Skeletal muscle tissue (tissue), 4 donors: ENCODE measurements around the gene ZNF24. TPM values are rescaled to one million over a fixed set of nuclear protein-coding genes. Genes with fewer than 3 reads are reported as not detected.

ENCODE experiments used
- H3K27ac ChIP-seq: one replicate; pipeline ENCODE4 v1.7.0; 2013; ENCODE audit warnings: mild to moderate bottlenecking, low read depth, low read length, inconsistent platforms
- H3K27me3 ChIP-seq, 3 donors: one replicate each; pipeline ENCODE4 v1.7.0; 2013; ENCODE audit warnings: low read length in 3 of 3; ENCODE audit not compliant: control insufficient read depth in 3 of 3, insufficient read depth in 3 of 3
- H3K36me3 ChIP-seq, 3 donors: one replicate each; pipeline ENCODE4 v1.7.0; 2013; ENCODE audit warnings: low read length in 3 of 3; ENCODE audit not compliant: control insufficient read depth in 3 of 3, insufficient read depth in 3 of 3
- H3K4me1 ChIP-seq, 3 donors: one replicate each; pipeline ENCODE4 v1.7.0; 2013; ENCODE audit warnings: low read length in 3 of 3, mild to moderate bottlenecking in 3 of 3; ENCODE audit not compliant: control insufficient read depth in 3 of 3, insufficient read depth in 3 of 3
- H3K4me3 ChIP-seq, 3 donors: one replicate each; pipeline ENCODE4 v1.7.0; 2013; ENCODE audit warnings: low read length in 3 of 3
- H3K9ac ChIP-seq, 3 donors: one replicate each; pipeline ENCODE4 v1.7.0; 2013; ENCODE audit warnings: low read length in 3 of 3, mild to moderate bottlenecking in 3 of 3, moderate library complexity in 2 of 3, low read depth in 1 of 3
- H3K9me3 ChIP-seq, 3 donors: one replicate each; pipeline ENCODE4 v1.7.0; 2013; ENCODE audit warnings: low read length in 3 of 3; ENCODE audit not compliant: control insufficient read depth in 3 of 3
- total RNA-seq: library from RNA; depleted of rRNA; stranded (reverse); fragments of >200 nt; gene quantifications from one replicate; pipeline ENCODE4 v1.2.3, GENCODE V29; 2014
- donor health status: Osteomylitis.

Gene ZNF24
- 27.1 TPM for total RNA-seq

DNA sequence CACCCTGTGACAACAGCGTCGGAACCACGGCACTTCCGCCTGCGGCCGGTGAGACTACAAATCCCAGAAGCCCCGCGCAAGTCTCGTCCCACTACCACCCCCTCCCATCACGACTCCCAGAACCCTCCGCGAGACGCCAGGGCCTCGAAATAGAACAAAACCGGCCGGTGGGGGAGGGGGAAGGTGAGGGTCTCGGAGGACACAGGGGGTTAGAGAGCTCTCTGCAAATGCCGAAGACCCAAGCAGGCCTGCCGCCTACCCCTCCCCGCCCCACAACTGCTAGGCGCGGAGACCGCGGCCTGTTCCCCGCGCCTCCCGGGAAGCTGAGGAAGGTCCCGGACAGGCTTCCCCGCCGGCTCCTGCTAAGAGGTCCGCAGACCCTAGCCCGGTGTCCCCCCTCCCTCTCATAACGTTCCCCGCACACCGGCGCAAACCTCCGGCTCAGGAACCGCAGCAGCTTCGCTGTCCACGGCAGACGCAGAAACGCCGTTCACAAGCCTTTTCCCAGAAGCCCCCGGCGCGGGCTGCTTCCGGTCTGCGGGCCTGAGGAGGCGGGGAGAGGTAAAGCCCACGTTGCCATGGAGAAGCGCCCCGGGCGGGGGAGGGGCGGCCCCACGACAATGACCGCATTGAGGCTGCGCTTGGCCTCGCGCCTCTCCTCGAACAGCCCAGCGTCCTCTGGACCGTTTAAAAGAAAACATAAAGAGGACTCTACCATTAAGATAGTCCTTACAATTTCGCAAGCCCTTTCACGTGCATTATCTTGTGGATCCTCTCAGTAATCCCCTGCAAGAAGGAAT is at the start of gene ZNF24:
ZNF24 (minus strand) TSS at position 485 of the 800 bp plus-strand sequence. CDS start 3,770 bp downstream, outside the sequence.
- Histone ChIP-seq H3K27ac (peak within 1 kb of the TSS; percentile 100), H3K4me1 (peaks cover 23 to 41% (median 27%) of the 10 kb centered on the region in 3 donors), H3K9me3 (no peaks in the 10 kb centered on the region), H3K36me3 (peaks cover 10 to 12% (median 12%) of the 10 kb centered on the region in 3 donors), H3K9ac (peak within 1 kb of the TSS; percentile 99 to 100 (median 100)), H3K4me3 (peak within 1 kb of the TSS; percentile 94 to 97 (median 96)), H3K27me3 (no peaks in the 10 kb centered on the region)

DNA sequence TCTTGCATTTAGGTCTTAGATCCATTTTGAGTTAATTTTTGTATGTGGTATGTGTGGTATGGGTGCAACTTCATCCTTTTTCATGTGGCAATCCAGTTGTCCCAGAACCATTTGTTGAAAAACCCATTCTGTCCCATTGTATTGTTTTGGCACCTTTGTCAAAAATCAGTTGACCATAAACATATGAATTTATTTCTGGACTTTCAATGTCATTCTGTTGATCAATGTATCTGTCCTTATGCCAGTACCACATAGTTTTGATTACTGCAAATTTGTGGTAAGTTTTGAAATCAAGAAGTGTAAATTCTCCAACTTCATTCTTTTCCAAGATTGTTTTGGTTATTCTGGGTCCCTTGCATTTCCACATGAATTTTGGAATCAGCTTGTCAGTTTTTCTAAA is 49.5 kb upstream of the ZNF24 start:
- no peak overlapping the region for H3K4me3 ChIP-seq
- H3K4me1 ChIP-seq, result no peaks in the 10 kb centered on the region
- H3K9ac ChIP-seq, result no peak overlapping the region
- no peaks in the 10 kb centered on the region for H3K36me3 ChIP-seq
- no peak overlapping the region for H3K27ac ChIP-seq
- peaks cover 0 to 4% (median 4%) of the 10 kb centered on the region in 3 donors for H3K9me3 ChIP-seq
- H3K27me3 ChIP-seq, result no peaks in the 10 kb centered on the region

DNA sequence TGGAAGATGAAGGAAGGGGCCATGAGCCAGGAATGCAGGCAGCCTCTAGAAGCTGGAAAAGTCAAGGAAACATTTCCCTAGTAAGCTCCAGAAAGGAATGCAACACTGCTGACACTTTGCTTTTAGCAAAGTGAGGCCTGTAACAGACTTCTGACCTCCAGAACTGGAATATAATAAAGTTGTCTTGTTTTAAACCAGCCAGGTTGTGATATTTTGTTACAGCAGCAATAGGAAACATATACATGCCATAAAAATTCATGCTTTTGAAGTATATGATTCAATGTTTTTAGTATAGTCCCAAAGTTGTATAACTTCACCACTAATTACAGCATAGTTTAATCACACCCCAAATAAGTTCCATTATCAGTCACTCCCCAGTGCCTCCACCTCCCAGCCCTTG is 48.2 kb upstream of the ZNF24 start:
- Histone ChIP-seq H3K27me3 (no peaks in the 10 kb centered on the region), H3K4me3 (no peak overlapping the region), H3K27ac (no peak overlapping the region)

DNA sequence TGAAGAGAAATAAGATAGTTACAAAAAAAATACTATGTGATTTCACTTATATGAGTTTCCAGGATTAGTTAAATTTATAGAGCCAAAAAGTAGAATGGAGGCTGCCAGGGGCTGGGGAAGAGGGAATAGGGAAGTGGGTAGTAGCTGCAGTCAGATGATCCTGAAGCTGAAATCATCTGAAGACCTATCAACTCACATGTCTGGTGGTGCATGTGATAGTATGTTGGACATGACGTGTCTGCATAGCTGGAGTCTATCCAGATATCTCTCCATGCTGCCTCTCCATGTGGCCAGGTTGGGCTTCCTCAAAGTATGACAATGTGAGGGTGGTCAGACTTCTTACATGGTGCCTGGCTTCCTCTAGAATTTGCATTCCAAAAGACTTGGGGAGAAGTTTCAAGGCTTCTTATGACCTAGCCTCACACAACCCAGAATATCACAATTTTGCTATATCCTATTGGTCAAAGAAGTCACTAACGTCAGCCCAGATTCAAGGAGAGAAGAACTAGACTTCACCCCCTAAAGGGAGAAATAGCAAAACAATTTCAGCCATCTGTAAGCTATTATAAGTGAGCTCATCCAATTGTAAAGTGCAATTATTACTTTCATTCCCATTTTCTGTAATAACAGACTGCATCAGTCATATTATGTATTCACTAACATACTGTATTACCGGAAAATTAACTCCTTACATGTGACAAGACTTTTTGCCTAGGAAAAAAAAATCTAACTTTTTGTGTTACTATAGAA is 46.9 kb upstream of the ZNF24 start:
- Histone ChIP-seq H3K9me3 (peaks cover 0 to 4% (median 4%) of the 10 kb centered on the region in 3 donors), H3K4me3 (no peak overlapping the region), H3K27me3 (no peaks in the 10 kb centered on the region)

More for the DNA sequence above, 48.2 kb upstream of the ZNF24 start:
- Histone ChIP-seq H3K9ac (no peak overlapping the region), H3K36me3 (no peaks in the 10 kb centered on the region), H3K4me1 (no peaks in the 10 kb centered on the region), H3K9me3 (peaks cover 0 to 4% (median 4%) of the 10 kb centered on the region in 3 donors)

DNA sequence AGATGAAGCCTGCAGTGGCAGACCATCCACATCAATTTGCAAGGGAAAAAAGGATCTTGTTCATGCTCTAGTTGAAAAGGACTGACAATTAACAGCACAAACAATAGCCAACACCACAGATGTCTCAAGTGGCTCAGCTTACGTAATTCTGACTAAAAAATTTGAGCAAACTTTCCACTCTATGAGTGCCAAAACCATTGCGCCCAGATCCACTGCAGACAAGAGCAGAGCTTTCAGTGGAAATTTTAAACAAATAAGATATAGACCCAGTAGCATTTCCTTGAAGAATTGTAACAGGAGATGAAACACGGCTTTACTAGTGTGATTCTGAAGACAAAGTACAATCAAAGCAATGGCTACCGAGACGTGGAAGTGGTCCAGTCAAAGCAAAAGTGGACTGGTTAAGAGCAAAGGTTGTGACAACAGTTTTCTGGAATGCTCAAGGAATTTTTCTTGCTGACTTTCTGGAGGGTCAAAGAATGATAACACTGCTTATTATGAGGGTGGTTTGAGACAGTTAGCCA is 44.9 kb upstream of the ZNF24 start:
- no peak overlapping the region for H3K9ac ChIP-seq

More for the DNA sequence above, 46.9 kb upstream of the ZNF24 start:
- Histone ChIP-seq H3K36me3 (no peaks in the 10 kb centered on the region), H3K9ac (no peak overlapping the region), H3K4me1 (peaks cover 0 to 4% (median 0%) of the 10 kb centered on the region in 3 donors), H3K27ac (no peak overlapping the region)

DNA sequence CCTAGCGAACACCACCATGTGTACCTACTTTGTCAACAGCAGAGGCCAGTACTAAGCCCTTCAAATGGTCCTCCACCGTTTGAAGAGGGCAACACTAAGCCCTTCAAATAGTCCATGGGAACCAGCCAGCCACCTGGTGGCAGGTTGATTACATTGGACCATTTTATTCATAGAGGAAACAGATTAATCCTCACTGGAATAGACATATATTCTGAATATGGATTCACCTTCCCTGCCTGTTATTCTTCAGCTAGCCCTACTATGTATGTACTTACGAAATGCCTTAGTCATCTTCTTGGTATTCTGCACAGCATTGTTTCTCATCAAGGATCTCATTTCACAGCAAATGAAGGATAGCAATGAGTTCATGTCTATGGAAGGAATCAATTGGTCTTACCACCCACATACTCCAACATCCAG is 42.9 kb upstream of the ZNF24 start:
- Histone ChIP-seq H3K27ac (no peak overlapping the region), H3K9me3 (peaks cover 0 to 2% (median 1%) of the 10 kb centered on the region in 3 donors), H3K4me1 (peaks cover 0 to 4% (median 0%) of the 10 kb centered on the region in 3 donors), H3K9ac (no peak overlapping the region), H3K36me3 (no peaks in the 10 kb centered on the region), H3K4me3 (no peak overlapping the region), H3K27me3 (peaks cover 0 to 6% (median 0%) of the 10 kb centered on the region in 3 donors)

More for the DNA sequence above, 44.9 kb upstream of the ZNF24 start:
- Histone ChIP-seq H3K36me3 (no peaks in the 10 kb centered on the region), H3K9me3 (peaks cover 0 to 4% (median 4%) of the 10 kb centered on the region in 3 donors), H3K27ac (peak overlapping the region; percentile 9), H3K4me3 (no peak overlapping the region), H3K27me3 (no peaks in the 10 kb centered on the region), H3K4me1 (peaks cover 0 to 4% (median 0%) of the 10 kb centered on the region in 3 donors)

GRCh38 chr18:35386600-35387100 is 42.4 kb upstream of the ZNF24 start:
- H3K9ac ChIP-seq, result no peak overlapping the region
- peaks cover 0 to 4% (median 0%) of the 10 kb centered on the region in 3 donors for H3K4me1 ChIP-seq
- H3K27me3 ChIP-seq, result peaks cover 0 to 6% (median 0%) of the 10 kb centered on the region in 3 donors
- no peak overlapping the region for H3K27ac ChIP-seq
- no peaks in the 10 kb centered on the region for H3K36me3 ChIP-seq
- no peaks in the 10 kb centered on the region for H3K9me3 ChIP-seq
- no peak overlapping the region for H3K4me3 ChIP-seq

GRCh38 chr18:35383136-35383535 is 38.9 kb upstream of the ZNF24 start:
- no peak overlapping the region for H3K9ac ChIP-seq
- H3K4me1 ChIP-seq, result peaks cover 0 to 4% (median 0%) of the 10 kb centered on the region in 3 donors
- H3K4me3 ChIP-seq, result no peak overlapping the region
- H3K9me3 ChIP-seq, result no peaks in the 10 kb centered on the region
- H3K27ac ChIP-seq, result no peak overlapping the region
- H3K36me3 ChIP-seq, result no peaks in the 10 kb centered on the region
- H3K27me3 ChIP-seq, result peaks cover 0 to 18% (median 5%) of the 10 kb centered on the region in 3 donors

DNA sequence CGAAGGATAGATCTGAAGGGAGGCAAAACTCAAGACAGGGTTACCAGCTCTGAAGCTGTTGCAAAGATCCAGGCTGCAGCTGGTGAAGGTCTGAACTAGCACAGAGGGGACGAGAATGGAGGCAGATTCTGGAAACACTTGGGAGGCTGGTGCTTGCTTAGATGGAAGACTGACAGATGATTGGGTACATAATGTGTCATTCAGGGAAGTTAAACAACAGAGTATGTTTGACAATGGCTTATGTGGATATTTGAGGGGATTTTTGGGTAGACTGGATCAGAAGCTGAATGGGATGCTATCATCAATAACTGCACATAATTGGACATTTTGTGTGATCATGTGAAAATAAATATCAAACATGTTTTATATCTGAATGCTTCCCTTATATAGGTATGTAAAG is 35.2 kb upstream of the ZNF24 start:
- Histone ChIP-seq H3K27ac (no peak overlapping the region), H3K9me3 (no peaks in the 10 kb centered on the region), H3K27me3 (peaks cover 0 to 22% (median 5%) of the 10 kb centered on the region in 3 donors)

More for the DNA sequence above, 35.2 kb upstream of the ZNF24 start:
- Histone ChIP-seq H3K4me1 (peaks cover 5 to 10% (median 5%) of the 10 kb centered on the region in 3 donors), H3K36me3 (no peaks in the 10 kb centered on the region), H3K4me3 (no peak overlapping the region), H3K9ac (no peak overlapping the region)
